ACHN (cell line): ENCODE results near the gene THSD4.

Experiments
- DNase-seq: peaks from one replicate; pipeline ENCODE4 v3.0.0-alpha.2; 2015
- in situ Hi-C: cut with HindIII; loops from 2 replicates; pipeline ENCODE4 v1.10.0; 2017; ENCODE audit warnings: low sequenced_read_pairs, low pct_ligation_motif_present, low pct_unique_long_range_greater_than_20kb

The THSD4 gene

GRCh38 chr15:71455878-71456277, 340.6 kb downstream of the THSD4 start:
- in situ Hi-C loops, result no loop called here
- DNase-seq, result no peak

- in situ Hi-C loops, result no loop called here
- no peak for DNase-seq
These were observed 341.1 kb downstream of the THSD4 start for GRCh38 chr15:71456362-71456761.

GRCh38 chr15:71456811-71457210, 341.5 kb downstream of the THSD4 start:
- no peak for DNase-seq
- in situ Hi-C loops, result no loop called here

GRCh38 chr15:71458089-71458660, 342.9 kb downstream of the THSD4 start:
- in situ Hi-C loops, result no loop called here
- DNase-seq, result no peak

- in situ Hi-C loops, result no loop called here
- no peak for DNase-seq
These were observed 346.5 kb downstream of the THSD4 start for GRCh38 chr15:71461748-71462147.

- in situ Hi-C loops, result no loop called here
- DNase-seq, result no peak
These were observed 347.4 kb downstream of the THSD4 start for GRCh38 chr15:71462638-71463037.

GRCh38 chr15:71463156-71463665, 347.9 kb downstream of the THSD4 start:
- DNase-seq, result no peak
- in situ Hi-C loops, result no loop called here

- in situ Hi-C loops, result no loop called here
- no peak for DNase-seq
These were observed 350.1 kb downstream of the THSD4 start for GRCh38 chr15:71465131-71465955.

- in situ Hi-C loops, result no loop called here
- DNase-seq, result no peak
These were observed 353.4 kb downstream of the THSD4 start for GRCh38 chr15:71468715-71469114.

- in situ Hi-C loops, result no loop called here
- no peak for DNase-seq
These were observed 354.1 kb downstream of the THSD4 start for GRCh38 chr15:71469413-71469812.

- in situ Hi-C loops, result no loop called here
- no peak for DNase-seq
These were observed 356.1 kb downstream of the THSD4 start for GRCh38 chr15:71471347-71471746.

- in situ Hi-C loops, result no loop called here
- DNase-seq, result no peak
These were observed 357.3 kb downstream of the THSD4 start for GRCh38 chr15:71472566-71472965.

GRCh38 chr15:71473751-71474150, 358.5 kb downstream of the THSD4 start:
- in situ Hi-C loops, result no loop called here

GRCh38 chr15:71476823-71477222, 361.6 kb downstream of the THSD4 start:
- in situ Hi-C loops, result no loop called here
- no peak for DNase-seq

More at GRCh38 chr15:71473751-71474150, 358.5 kb downstream of the THSD4 start:
- DNase-seq, result no peak

- no peak for DNase-seq
- in situ Hi-C loops, result no loop called here
These were observed 365.3 kb downstream of the THSD4 start for GRCh38 chr15:71480556-71480955.

GRCh38 chr15:71484080-71484479, 368.8 kb downstream of the THSD4 start:
- in situ Hi-C loops, result no loop called here
- no peak for DNase-seq

GRCh38 chr15:71485094-71485693, 369.9 kb downstream of the THSD4 start:
- no peak for DNase-seq
- in situ Hi-C loops, result no loop called here

- no peak for DNase-seq
- in situ Hi-C loops, result no loop called here
These were observed 374.3 kb downstream of the THSD4 start for GRCh38 chr15:71489570-71489969.

- in situ Hi-C loops, result no loop called here
- DNase-seq, result no peak
These were observed 378.3 kb downstream of the THSD4 start for GRCh38 chr15:71493526-71493925.
